Mucosa of gallbladder (tissue), 1 donor: Measurements from ENCODE around the gene KIAA0825. TPM values are rescaled to one million over a fixed set of nuclear protein-coding genes. Genes with fewer than 3 reads are reported as not detected.

Source experiments
- total RNA-seq: library from RNA; stranded (reverse); gene quantifications from one replicate; pipeline ENCODE4 v1.2.1, GENCODE V29; 2021
- donor health status: DM: no; HTN: no; CAD: no.

Gene KIAA0825
- total RNA-seq, 1 donor from 2014 or later = 3.3 TPM

Other genes with a start within 250 kb of the KIAA0825 start
- gene SLF1, start 65 bp upstream of the KIAA0825 start, total RNA-seq = 6.1 TPM